ENCODE results near the gene THBS2. TPM values are rescaled to one million over a fixed set of nuclear protein-coding genes. Genes with fewer than 3 reads are reported as not detected.

THBS2 gene
- total RNA-seq, 1 donor from 2014 or later = 0.23 TPM

GRCh38 chr6:169174516-169175359 lies 78.9 kb downstream of the THBS2 start:
- TF ChIP-seq CTCF (IDR thresholded peaks at IDR 0.05; ENCODE audit: unreplicated experiment) = no peak
- Mint-ChIP-seq H3K27ac (ENCODE audit: unreplicated experiment) (no peak overlapping the region), H3K27me3 (ENCODE audit: unreplicated experiment) (peaks cover 1% of the 10 kb centered on the region), H3K9me3 (ENCODE audit: unreplicated experiment) (no peaks in the 10 kb centered on the region), H3K36me3 (ENCODE audit: low read depth, unreplicated experiment) (no peaks in the 10 kb centered on the region), H3K4me3 (ENCODE audit: unreplicated experiment) (no peak overlapping the region), H3K4me1 (ENCODE audit: unreplicated experiment) (no peaks in the 10 kb centered on the region)
- DNase-seq (ENCODE audit: low spot score) = no peak

- H3K4me3 Mint-ChIP-seq (ENCODE audit: unreplicated experiment) = no peak overlapping the region
- no peaks in the 10 kb centered on the region for H3K4me1 Mint-ChIP-seq (ENCODE audit: unreplicated experiment)
- no peak overlapping the region for H3K27ac Mint-ChIP-seq (ENCODE audit: unreplicated experiment)
- no peak for TF ChIP-seq CTCF (IDR thresholded peaks at IDR 0.05; ENCODE audit: unreplicated experiment)
- H3K27me3 Mint-ChIP-seq (ENCODE audit: unreplicated experiment) = peaks cover 3% of the 10 kb centered on the region
- no peaks in the 10 kb centered on the region for H3K9me3 Mint-ChIP-seq (ENCODE audit: unreplicated experiment)
- DNase-seq (ENCODE audit: low spot score) = no peak
- no peaks in the 10 kb centered on the region for H3K36me3 Mint-ChIP-seq (ENCODE audit: low read depth, unreplicated experiment)
Measured at GRCh38 chr6:169173532-169174268, 79.9 kb downstream of the THBS2 start.

- no peaks in the 10 kb centered on the region for H3K4me1 Mint-ChIP-seq (ENCODE audit: unreplicated experiment)
- H3K4me3 Mint-ChIP-seq (ENCODE audit: unreplicated experiment) = no peak overlapping the region
- DNase-seq (ENCODE audit: low spot score) = no peak
- H3K27me3 Mint-ChIP-seq (ENCODE audit: unreplicated experiment) = peaks cover 3% of the 10 kb centered on the region
- no peaks in the 10 kb centered on the region for H3K9me3 Mint-ChIP-seq (ENCODE audit: unreplicated experiment)
- H3K36me3 Mint-ChIP-seq (ENCODE audit: low read depth, unreplicated experiment) = no peaks in the 10 kb centered on the region
- H3K27ac Mint-ChIP-seq (ENCODE audit: unreplicated experiment) = no peak overlapping the region
- TF ChIP-seq CTCF (IDR thresholded peaks at IDR 0.05; ENCODE audit: unreplicated experiment) = no peak
Measured at GRCh38 chr6:169172946-169173345, 80.7 kb downstream of the THBS2 start.

- Mint-ChIP-seq H3K9me3 (ENCODE audit: unreplicated experiment) (no peaks in the 10 kb centered on the region), H3K36me3 (ENCODE audit: low read depth, unreplicated experiment) (no peaks in the 10 kb centered on the region), H3K4me1 (ENCODE audit: unreplicated experiment) (no peaks in the 10 kb centered on the region), H3K27me3 (ENCODE audit: unreplicated experiment) (peaks cover 3% of the 10 kb centered on the region), H3K4me3 (ENCODE audit: unreplicated experiment) (no peak overlapping the region), H3K27ac (ENCODE audit: unreplicated experiment) (no peak overlapping the region)
- no peak for DNase-seq (ENCODE audit: low spot score)
- no peak for TF ChIP-seq CTCF (IDR thresholded peaks at IDR 0.05; ENCODE audit: unreplicated experiment)
Measured at GRCh38 chr6:169172456-169172855, 81.2 kb downstream of the THBS2 start.

GRCh38 chr6:169171951-169172350 lies 81.7 kb downstream of the THBS2 start:
- no peak for TF ChIP-seq CTCF (IDR thresholded peaks at IDR 0.05; ENCODE audit: unreplicated experiment)
- peaks cover 3% of the 10 kb centered on the region for H3K27me3 Mint-ChIP-seq (ENCODE audit: unreplicated experiment)
- no peak overlapping the region for H3K27ac Mint-ChIP-seq (ENCODE audit: unreplicated experiment)
- H3K4me1 Mint-ChIP-seq (ENCODE audit: unreplicated experiment) = no peaks in the 10 kb centered on the region
- DNase-seq (ENCODE audit: low spot score) = no peak
- H3K36me3 Mint-ChIP-seq (ENCODE audit: low read depth, unreplicated experiment) = no peaks in the 10 kb centered on the region
- no peak overlapping the region for H3K4me3 Mint-ChIP-seq (ENCODE audit: unreplicated experiment)
- no peaks in the 10 kb centered on the region for H3K9me3 Mint-ChIP-seq (ENCODE audit: unreplicated experiment)

Data from endothelial cell (in vitro differentiated cells).